COLO668 (cell line): Measurements from ENCODE around the gene TBX21.

Source experiments
- DNase-seq: peaks from one replicate; lab custom pipeline; 2025; ENCODE audit not compliant: unreplicated experiment; lab: John Stamatoyannopoulos, UW

Gene TBX21

DNA sequence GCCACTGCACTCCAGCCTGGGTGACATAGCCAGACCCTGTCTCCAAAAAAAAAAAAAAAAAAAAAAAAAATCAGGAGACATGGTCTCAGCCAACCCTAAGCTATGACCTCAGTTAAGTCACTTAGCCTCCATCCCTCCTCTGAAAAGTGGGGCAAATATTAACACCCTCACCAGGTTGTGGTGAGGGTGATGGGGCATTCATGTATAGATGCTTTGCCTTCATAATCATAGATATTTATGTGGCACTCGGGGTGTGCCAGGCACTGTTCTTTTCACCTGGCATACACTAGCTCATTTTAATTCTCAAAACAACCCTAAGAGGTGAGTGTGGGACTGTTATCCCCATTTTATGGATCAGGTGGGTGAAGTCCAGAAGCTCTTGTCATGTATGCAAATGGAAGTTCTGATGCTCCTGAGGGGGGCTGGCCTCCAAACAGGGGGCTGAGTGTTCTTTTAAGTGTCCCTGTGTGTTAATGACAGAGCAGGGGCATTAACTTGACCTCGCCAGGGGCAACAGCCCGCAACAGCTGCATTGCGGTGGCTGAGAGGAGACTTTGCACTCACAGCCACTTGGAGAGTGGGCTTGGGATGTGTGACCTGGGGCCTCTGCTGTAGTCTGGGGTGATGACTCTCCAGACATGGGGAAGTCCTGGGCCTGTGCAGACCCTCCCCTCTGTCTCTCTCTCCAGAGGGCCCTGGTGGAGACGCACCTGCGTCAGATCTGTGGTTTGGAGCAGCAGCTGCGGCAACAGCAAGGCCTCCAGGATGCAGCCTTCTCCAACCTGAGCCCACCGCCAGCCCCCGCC is 34.9 kb upstream of the TBX21 start:
- DNase-seq: no peak

DNA sequence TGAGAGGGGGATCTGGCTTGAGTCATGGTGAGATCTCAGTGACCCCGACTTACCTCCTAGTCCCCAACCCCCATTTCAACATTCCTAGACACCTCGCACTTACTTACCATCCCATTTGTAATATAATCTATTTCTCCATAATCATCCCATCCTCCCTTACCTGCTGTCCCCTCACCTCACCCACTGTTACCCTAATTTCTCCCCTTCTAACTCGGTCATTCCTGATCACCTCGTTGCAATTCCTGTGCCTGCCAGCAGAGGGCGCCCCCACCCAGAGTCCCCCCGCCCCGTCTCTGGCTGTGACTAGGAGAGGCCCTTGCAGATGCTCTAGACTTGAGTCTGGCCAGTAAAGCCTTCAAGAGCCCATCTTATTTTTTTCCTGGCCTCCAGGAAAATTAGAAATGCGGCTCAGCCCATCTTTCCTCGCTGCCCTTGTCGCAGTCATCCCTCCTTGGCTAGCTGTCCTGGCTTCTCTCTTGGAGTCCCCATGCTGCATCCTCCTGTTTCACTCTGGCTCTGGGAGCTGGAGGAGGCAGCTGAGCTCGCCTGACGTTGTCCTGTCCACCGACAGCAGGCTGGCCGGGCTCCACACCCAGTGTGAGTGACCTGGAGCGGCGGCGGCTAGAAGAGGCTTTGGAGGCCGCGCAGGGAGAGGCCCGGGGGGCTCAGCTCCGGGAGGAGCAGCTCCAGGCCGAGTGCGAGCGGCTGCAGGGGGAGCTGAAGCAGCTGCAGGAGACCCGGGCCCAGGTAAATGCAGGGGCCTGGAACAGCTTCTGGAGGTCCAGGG is 34.1 kb upstream of the TBX21 start:
- DNase-seq: peak; percentile 44

DNA sequence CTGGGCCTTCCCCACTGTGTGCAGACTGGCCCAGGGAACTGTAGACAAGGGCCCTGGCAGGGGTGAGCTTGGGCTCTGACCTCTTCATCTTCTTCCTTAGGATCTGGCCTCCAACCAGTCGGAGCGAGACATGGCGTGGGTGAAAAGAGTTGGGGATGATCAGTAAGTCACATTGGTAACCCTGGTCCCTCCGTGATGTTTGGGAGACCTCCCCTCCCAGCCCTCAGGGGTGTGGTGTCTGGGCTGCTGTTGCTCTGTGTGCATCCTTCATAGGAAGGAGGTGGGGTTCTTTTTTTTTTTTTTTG is 33.5 kb upstream of the TBX21 start:
- DNase-seq: no peak

DNA sequence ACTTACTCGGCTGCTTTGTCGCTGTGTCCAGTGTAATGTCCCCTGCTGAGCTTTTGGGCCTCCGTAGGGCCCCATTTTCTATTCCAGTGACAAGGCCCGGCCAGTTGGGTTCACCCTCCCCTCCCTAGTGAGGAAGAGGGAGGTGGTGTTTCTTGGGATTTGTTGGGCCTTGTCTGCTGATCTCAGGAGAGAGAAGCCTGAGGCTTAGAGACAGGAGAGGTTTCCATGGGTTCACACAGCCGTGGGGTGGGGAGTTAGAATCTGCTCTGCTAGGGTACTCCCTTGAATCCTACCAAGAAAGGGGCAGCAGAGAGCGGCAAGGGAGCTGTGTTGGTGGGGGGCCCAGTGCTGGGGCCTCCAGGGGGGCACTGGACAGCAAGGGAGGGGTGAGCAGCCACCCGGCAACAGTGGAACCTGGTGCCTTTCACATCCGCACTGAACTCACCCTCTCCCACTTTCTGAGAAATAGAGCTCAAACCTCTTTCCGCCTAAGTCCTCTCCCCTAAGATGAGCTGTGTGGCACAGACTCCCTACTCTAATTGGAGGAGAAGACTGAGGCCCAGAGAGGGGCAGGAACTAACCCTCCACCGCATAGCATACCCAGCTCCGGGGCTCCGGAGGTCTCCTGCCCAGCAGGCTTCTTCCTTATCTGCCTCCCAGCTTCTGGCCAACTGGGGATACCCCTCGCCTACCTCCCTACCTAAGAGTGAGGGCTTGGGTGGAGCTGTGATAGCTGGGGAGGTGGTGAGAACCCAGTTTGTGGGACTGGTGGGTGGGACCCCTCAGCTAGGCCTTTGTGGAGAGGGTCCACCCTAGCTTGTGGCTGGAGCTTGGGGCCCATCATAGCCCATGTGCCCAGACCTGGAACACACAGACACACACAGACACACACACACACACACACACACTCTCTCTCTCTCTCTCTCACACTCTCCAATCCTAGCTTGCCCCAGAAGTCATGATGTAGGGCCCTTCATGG is 32.3 kb upstream of the TBX21 start:
- DNase-seq: no peak

DNA sequence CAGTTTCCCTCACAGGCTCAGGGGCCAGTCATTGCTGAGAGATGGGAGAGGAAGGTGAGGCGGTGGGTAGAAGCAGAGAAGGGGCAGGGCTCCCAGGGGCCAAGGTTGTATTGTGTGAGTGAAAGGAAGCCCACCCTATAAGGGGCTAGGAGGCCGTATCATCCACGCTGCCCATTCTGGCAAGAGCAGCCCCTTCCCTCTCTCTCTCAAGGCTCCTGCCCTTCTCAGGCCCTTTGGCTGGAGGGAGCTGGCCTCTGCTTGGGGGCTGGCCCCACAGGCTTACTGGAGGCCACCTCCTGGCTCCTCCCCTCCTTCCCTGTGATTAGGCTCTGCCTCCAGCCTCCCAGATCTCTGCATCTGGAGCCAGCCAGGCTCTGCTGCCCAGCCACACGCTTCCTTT is 31.4 kb upstream of the TBX21 start:
- DNase-seq: no peak

DNA sequence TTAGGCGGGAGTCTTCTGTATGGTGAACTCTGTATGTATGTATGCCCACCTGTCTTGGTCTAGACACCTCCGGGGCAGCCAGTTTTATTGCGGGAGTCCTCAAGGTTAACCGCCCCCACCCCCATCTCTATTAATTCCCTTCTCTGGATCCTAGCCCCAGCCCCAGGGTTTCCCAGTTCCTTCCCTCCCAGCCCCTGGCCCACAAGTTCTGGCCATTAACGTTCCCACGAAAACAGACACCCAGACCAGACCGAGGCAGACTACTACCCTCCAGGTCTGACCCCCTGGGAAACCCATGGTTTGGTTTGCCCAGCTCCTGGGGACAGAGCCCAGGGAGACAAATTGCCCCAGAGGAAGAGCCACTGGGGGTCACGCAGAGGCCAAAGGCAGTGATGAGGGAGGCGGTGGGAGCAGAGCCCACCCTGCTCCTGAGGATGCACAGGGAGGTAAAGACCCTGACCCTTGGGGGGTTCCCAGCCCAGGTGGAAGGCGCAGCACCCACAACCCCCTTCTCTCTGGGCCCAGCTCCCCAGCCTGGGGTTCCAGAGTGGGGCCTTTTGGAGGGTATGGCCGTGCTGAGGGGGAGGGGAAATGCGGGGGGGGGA is 30.5 kb upstream of the TBX21 start:
- DNase-seq: no peak

DNA sequence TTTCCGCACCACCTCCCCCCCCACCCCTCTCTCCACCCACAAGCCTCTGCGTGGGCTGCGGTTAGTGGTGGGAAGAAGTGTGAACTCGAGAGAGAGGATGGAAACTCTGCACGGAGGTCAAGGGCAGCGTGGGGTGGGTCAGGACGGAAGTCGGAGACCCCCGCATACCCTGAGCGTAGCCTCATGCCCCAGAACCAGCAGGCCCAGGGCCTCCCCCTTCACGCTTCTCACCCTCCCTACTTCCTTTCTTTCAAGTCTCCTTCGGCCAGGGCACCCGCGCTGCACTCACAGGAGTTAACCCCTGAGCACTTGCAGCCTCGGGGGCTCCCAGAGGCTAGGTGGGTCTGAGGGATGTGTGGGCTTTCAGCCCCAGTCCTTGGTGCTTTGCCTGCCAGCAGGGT is 29.8 kb upstream of the TBX21 start:
- DNase-seq: no peak

DNA sequence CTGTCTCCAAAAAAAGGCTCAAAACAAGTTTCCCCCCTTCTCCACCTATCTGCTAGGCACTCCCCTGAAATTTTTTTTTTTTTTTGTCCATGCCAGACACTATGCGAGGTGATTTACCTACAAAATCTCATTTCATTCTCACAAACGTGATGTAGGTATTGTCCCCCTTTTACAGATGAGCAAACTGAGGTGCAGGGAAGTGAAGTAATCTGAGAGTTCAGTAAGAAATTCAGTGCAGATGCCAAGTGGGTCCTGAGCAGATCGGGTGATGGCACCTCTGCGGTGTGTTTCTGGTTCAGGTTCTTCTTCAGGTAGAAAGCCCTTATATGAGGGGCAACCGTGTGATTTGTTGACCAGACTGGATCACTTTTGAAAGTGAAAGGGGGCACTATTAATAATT is 29.4 kb upstream of the TBX21 start:
- no peak for DNase-seq

DNA sequence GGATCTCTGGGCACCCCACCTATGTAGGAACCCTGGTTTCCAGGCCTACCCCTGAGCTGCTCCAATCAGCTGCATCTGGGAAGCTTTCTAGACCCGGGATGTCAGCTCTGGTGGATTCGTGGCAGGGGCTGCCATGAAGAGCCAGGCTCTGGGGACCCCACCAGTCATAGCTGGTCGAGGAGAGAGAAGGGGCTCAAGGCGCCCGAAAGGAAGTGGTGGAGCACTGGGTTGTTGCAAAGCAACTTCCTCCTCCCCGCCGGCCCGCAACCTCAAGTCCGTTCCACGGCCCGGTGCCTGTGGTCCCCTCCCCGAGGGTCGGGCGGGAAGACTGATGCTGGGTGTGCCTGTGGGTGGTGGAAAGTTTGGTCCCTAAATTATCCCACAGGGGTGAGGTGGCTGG is 28.9 kb upstream of the TBX21 start:
- no peak for DNase-seq

DNA sequence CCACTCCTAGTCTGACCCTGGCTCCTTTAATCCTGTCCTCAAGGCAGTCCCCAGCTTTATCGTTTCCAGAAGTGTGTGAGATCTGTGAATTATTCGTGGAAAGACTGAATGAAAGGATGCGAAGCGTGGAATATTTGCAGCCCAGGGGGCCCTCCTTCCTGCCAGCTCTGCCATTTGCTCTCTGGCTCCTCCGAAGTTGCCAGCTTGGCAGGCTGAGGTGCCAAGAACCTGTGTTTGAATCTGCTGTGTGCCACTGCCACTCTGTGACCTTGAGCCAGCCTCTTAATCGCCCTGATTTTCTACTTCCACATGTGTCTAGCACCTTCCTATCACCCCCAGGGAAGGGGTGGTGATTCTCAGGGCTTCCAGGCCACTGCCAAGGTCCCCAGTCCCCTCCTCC is 28.3 kb upstream of the TBX21 start:
- no peak for DNase-seq

DNA sequence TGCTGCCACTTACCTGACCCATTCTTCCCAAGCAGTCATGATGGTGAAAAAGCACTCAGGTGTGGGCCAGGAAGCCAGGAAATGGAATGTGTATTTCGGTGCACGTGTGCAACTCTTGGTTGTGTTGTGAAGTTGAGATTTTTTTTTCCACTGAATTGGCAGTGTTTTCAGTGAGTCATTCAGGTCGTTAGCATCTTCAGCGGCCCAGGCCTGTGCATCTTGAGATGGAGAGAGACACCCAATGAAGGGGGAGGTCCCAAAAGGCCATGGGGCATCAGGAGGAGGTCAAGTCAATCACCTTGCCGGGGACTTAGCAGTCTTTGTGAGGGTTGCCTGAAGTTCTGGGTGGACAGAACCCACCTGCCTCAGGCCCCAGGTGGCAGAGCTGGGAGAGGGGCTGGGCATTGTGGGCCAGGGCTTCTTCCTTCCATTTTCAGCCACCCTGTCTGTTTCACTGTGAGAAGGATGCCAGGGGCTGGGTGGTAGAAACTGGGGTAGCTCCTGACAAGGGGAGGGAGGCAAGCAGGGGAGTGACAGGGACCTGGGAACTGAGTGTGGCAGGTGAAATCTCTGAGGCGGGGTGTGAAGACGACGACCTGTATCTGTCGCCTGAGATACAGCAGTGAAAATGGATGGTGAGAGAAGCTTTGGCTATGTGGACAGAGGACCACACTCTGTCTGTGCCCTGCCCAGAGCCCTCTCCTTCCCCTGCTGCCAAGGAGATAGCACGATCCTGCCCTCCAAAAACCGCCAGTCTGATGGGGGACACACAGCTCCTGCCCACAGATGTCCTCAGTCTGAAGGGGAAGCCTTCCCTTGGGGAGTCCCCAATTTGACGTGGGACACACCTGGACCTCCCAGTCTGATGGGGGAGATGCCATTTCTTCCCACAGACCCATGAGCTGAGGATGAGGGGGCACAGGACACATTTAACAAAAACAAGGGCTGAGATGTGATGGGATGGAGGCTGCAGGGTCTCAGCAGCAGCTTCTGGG is 27.2 kb upstream of the TBX21 start:
- no peak for DNase-seq

DNA sequence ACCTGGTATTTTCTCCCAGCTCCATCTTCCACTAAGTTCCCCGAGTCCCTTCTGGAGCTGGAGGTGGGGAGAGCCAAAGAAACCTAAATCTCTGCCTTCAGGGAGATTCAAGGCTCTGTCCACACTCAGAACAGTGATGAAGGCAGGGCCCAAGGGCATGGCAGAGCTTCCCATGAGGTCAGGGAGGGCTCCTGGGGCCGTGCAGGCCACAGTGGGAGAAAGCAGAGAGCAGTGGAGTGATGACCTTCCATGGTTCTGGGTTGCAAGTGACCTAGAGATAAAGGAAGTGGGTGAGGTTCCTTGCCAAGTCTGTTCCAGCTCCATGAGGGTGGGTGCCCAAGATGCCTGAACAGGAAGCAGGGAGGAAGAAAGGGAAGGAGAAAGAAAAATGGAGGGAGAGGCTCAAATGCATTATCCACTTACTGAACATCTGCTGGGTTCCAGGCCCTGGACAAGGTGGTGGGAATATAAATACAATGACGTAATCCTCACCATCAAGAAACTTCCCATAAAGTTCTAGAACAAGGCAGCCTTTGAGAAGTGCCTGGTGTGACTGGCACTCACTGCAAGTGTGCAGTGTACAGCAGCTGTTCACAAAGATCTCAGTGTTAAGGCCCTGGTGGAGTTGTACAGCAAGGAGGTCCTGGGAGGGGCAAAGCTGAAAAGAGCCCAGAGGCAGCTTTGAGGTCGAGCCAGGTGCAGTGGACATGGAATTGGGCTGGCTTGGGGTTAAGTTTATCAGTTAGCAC is 25.8 kb upstream of the TBX21 start:
- DNase-seq: no peak

DNA sequence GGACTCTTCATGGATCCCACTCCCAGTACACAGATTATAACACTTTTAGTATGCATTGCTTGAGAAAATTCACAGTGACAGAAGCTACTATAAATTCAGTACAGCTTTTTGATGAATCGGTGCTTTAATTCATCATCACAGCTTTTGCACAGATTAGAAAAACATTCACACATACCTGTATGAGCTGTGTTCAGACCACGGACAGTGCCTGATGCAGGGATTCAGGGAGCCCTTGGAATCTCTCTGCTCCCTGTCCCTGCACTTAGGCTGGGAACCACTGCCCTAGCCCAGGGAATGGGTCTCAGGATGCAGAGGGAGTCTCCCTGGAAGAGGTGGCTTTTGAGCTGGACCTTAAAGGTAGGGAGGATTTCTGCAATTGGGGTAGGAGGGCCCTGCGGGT is 25.2 kb upstream of the TBX21 start:
- DNase-seq: no peak

DNA sequence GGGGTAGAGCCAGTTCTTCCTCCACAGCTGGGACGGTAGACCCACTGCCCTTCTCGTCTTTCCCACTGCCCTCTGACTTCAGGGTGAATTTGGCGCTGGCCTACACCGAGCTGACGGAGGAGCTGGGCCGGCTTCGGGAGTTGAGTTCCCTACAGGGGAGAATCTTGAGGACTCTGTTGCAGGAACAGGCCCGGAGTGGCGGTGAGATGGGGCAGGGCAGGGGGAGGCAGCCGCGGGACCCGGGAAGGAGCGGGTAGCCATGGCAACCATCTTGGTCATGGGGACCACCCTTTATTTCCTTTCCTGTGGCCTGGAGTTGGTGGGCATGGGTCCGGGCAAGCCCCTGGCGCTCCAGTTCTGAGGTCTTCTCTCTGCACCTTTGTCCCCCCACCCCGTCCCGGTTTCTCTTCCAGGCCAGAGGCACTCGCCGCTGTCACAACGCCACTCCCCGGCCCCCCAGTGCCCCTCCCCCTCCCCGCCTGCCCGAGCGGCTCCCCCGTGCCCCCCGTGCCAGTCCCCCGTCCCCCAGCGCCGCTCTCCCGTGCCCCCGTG is 24.6 kb upstream of the TBX21 start:
- no peak for DNase-seq

DNA sequence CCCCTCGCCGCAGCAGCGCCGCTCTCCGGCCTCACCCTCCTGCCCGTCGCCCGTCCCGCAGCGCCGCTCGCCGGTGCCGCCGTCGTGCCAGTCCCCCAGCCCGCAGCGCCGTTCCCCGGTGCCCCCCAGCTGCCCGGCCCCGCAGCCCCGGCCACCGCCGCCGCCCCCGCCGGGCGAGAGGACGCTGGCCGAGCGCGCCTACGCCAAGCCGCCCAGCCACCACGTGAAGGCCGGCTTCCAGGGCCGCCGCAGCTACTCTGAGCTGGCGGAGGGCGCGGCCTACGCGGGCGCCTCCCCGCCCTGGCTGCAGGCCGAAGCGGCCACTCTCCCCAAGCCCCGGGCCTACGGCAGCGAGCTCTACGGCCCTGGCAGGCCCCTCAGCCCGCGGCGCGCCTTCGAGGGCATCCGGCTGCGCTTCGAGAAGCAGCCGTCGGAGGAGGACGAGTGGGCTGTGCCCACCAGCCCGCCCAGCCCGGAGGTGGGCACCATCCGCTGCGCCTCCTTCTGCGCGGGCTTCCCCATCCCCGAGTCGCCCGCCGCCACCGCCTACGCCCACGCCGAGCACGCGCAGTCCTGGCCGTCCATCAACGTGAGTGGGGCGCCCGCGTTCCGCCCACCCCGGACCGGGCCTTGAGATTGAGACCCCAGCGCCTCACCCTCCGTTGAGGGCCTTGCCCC is 24.0 kb upstream of the TBX21 start:
- DNase-seq: peak; percentile 35

DNA sequence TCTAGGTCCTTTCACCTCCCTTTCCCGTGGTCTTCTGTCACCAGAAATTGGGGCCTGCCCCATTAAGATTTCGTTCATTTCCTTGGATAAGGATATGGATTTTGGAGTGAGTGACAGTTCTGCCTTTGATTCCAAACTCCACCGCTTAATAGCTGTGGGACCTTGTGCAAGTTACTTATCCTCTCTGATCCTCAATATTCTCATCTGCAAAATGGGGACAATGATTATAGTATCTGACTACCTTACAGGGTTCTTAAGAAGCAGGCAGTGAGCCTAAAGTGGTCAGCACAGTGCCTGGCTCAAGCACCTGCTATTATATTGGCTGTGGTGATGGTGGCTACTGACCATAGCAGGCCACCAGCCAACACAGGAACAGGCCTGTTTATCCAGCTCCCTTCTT is 23.4 kb upstream of the TBX21 start:
- no peak for DNase-seq

DNA sequence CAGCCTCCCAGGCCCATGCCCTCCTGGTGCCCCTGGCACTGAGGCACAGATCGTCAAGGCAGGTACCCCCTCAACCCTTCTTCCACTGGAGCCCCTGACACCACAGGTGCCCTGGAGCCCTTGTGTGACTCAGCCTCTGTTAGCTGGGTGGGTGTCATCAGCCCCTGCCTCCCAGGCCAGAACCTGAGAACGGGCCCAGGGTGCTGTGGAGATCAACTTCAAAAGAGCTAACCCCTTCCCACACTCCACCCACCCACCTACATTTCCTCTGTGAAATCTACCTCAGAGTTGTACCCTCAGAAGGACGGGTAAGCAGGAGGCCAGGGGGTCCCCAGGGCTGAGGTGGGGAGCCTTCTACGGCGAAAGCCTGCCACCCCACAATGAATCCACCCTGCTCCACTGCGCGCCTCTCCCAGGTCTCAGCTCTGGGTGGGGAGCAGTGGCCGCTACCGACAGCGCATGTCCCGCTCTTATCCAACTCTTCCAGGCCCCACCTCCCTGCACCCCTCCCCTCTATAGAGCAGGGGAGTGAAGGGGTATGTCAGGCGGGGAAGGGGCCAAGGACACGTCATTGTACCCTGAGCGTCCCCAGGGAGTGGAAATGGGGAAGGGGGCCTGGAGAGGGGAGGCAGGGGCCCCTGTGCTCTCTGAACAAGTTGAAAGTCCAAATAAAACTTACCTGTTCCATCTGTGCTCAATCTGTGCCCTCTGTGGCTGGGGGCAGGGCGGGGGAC is 21.5 kb upstream of the TBX21 start:
- DNase-seq: no peak
